BE2C (cell line): Measurements from ENCODE around the gene ISL2.

Experiments used
- DNase-seq: peaks from one replicate; pipeline ENCODE4 v3.0.0-alpha.2; 2020
- H3K27me3 ChIP-seq: fragments of 250-450 bp; sonication (Bioruptor Pico); 2 replicates; pipeline ENCODE4 v1.5.1; 2020; ENCODE audit warnings: mild to moderate bottlenecking
- H3K36me3 ChIP-seq: fragments of 250-450 bp; sonication (Bioruptor Pico); 2 replicates; pipeline ENCODE4 v1.5.1; 2020; ENCODE audit warnings: mild to moderate bottlenecking
- H3K4me1 ChIP-seq: fragments of 250-450 bp; sonication (Bioruptor Pico); 2 replicates; pipeline ENCODE4 v1.5.1; 2020
- H3K4me3 ChIP-seq: 2 replicates; pipeline ENCODE4 v1.5.1; 2011; ENCODE audit warnings: low read depth, low read length
- H3K9me3 ChIP-seq: fragments of 250-450 bp; sonication (Bioruptor Pico); 2 replicates; pipeline ENCODE4 v1.5.1; 2020
- CTCF ChIP-seq: IDR thresholded peaks from 2 replicates; pipeline ENCODE4 v1.5.1; 2012; ENCODE audit warnings: mild to moderate bottlenecking, low read depth, low read length

The ISL2 gene

GRCh38 chr15:76299786-76300185 is 36.8 kb upstream of the ISL2 start:
- no peaks in the 10 kb centered on the region for H3K36me3 ChIP-seq
- DNase-seq, result no peak
- no peaks in the 10 kb centered on the region for H3K27me3 ChIP-seq
- no peaks in the 10 kb centered on the region for H3K4me1 ChIP-seq
- H3K9me3 ChIP-seq, result no peaks in the 10 kb centered on the region
- TF ChIP-seq CTCF, result no peak
- H3K4me3 ChIP-seq, result no peak overlapping the region

DNA sequence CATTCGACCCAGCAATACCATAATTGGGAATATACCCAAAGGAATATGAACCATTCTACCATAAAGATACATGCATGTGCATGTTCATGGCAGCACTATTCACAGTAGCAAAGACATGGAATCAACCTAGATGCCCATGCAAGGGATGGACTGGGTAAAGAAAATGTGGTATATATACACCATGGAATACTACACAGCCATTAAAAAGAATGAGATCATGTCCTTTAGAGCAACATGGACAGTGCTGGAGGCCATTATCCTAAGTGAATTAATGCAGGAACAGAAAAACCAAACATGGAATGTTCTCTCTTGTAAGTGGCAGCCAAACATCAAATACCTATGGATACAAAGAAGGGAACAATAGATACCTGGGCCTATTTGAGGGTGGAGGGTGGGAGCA is 32.7 kb upstream of the ISL2 start:
- no peak for DNase-seq
- Histone ChIP-seq H3K27me3 (no peaks in the 10 kb centered on the region), H3K4me1 (no peaks in the 10 kb centered on the region), H3K36me3 (no peaks in the 10 kb centered on the region), H3K4me3 (no peak overlapping the region), H3K9me3 (no peaks in the 10 kb centered on the region)
- no peak for TF ChIP-seq CTCF

GRCh38 chr15:76309601-76310330 is 26.8 kb upstream of the ISL2 start:
- Histone ChIP-seq H3K27me3 (no peaks in the 10 kb centered on the region), H3K9me3 (no peaks in the 10 kb centered on the region), H3K4me1 (no peaks in the 10 kb centered on the region), H3K4me3 (peak overlapping the region; percentile 88), H3K36me3 (no peaks in the 10 kb centered on the region)
- no peak for TF ChIP-seq CTCF
- no peak for DNase-seq

- no peaks in the 10 kb centered on the region for H3K4me1 ChIP-seq
- no peaks in the 10 kb centered on the region for H3K9me3 ChIP-seq
- H3K4me3 ChIP-seq, result peak overlapping the region; percentile 88
- TF ChIP-seq CTCF, result no peak
- peak; percentile 28 for DNase-seq
- H3K36me3 ChIP-seq, result no peaks in the 10 kb centered on the region
- H3K27me3 ChIP-seq, result no peaks in the 10 kb centered on the region
Measured at GRCh38 chr15:76310475-76311099, 26.0 kb upstream of the ISL2 start.

DNA sequence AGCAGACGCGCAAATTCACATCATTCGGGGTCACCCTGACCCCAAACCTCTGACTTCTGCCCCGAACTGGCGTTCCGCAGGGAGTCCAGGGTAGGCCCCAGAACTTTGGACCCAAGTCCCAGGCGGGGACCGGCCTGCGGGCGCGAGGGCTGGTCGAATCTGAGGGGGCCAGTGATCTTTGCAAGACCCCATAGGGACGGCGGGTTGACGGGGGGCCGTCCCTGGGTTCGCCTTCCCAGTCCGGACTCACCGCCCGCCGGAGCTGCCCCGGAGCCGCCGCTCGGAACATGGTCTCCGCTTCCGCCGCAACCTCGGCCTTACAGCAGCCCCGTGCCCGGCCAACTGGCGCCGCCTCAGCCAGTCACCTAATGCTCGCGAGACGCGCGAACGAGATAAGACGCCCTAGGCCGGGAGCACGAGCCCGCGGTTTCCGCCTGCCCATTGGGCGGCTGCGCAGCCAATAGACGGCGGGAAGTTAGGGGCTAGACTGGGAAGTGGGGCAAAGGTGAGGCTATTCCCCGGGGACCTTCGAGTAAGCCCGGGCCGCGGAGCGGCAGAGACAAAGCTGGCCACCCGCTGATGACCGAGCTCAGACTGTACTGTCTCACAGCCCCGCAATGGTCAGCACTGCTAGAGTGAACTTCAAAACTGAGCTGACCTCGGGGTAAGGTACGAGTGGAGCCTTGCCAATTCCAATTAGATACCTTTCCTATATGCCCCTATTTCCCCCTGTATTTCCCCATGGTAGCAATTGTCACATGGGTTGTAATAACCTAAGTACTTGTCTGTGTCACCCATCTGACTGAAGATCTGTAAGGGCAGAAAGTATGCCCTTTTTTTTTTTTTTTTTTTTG is 25.2 kb upstream of the ISL2 start, which contains the start of gene ETFA:
Gene ETFA, minus strand, starts transcription at position 370 of the 854 bp plus-strand sequence. Its CDS starts 81 bp downstream, at position 289.
- no peak for TF ChIP-seq CTCF
- Histone ChIP-seq H3K4me3 (peak within 1 kb of the TSS; percentile 88), H3K27me3 (no peaks in the 10 kb centered on the region), H3K9me3 (no peaks in the 10 kb centered on the region), H3K4me1 (no peaks in the 10 kb centered on the region), H3K36me3 (no peaks in the 10 kb centered on the region)
- peak; percentile 99 for DNase-seq
